GM19467 (cell line): ENCODE results near the gene MTHFSD.

Source experiments
- ATAC-seq: cut with Tn5 transposase; IDR thresholded peaks from one replicate; pipeline ENCODE4 v1.9.1; 2021; ENCODE audit warnings: mild to moderate bottlenecking, moderate library complexity; ENCODE audit not compliant: unreplicated experiment

Gene MTHFSD

DNA sequence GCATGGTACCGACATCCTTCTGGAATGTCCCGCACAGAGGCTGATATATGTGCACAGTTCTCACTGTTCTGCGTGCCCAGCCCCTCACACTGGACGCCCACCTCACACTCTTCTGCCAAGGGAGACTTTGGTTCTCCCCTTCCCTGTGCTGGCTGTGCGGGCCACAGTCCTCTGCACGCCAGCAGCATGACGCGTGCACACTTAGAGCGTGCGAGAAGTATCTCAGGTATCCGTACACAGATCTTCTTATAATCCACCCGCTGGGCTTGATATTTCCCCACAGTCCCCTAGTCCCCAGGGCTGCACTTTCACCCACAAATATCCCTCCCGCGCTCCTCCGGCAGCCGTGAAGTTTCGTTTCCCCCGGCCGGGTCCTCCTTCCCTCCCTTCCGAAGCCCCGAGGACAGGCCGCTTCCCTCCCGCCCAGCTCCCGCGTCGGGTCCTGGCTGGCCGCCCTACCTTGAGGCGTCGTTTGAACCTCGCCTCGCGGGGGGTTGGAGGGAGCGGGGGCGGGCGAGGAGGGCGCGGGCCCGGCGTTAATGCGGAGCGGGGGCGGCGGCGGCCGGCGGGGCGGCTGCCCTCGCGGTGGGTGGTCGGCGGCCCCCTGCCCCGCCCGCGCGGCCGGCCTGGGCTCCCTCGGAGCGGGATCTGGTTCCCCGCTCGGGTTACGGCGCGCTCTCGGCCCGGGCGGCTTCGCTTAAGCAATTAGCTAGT is 49.7 kb downstream of the MTHFSD start:
- ATAC-seq: no peak

DNA sequence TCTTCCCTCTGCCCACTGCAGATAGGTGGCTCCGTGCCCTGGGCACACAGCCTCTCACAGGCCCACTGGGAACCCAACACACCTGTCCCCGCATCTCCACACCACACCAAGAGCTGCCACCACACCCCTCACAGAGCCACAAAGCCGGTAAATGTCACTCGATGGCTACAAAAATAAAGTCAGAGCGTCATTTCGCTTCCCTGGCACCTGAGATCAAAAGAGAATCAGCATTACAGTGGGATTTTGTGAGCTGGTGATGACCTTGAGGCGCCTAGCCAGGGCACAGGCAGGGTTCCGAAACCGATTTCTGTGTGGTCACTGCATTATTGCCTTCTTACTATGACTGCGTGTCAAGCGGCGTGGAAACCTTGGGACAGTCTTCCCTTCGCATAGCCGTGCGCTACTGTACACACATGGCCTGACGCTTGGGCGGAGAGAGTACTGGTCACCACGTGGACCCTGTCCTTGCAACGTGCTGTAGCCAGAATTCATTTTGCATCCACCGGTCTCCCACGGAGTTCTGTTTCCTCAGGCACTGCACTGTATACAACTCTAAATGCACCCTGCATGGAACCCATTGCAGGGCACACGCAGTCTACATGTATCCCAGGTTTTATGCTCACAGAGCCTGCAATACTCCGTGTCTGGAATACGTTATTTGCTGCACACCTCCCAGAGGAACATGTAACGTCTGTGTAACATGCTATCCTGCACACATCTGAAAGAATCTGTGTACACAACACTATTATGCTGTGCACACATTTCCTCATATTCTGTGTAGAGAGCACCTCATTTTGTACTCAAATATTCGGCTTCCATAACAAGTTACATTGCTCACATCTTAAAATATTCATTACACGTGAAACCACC is 50.5 kb downstream of the MTHFSD start:
- ATAC-seq: no peak

- ATAC-seq: no peak
These were observed 51.2 kb downstream of the MTHFSD start for GRCh38 chr16:86503830-86504229.

DNA sequence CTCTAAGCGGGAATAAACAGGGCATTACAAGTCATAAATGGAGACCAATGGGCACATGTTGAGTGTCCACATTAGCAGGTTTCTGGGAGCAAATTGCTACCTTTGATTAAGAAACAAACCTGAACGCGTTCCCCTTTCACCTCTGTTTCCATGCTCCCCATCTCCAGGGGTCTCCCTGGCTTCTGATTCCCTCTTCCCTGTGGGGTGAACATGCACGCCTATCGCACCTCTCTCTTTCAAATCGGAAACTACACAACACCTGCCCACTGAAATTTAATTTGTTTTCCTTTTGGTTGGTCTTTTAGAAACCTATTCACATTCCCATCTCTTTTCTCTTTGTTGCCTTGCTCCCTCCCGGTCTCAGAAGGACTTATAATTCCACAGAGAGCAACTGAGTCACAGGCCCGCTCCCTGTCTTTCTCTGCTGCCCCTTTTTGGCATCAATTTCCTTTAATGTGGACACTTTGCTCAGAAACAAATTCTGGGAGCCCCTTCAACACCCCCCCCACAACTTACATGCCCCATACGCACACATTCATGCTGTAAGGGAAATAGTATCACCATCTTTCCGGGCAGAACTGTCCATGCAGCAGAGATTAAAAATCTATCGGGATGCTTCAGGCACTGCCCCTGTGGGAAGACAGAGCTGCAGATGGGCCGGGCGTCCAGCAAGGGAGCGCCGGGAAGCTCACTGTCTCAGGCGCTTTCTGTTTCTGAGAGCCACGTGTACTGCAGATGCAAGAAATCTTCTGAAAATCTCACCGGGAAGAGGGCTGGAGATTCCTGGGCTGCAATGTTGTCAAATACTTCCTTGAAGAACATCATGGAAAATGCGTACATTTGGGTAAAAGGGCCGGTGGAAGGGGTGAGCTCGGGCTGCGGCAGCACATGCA is 51.9 kb downstream of the MTHFSD start:
- ATAC-seq: no peak

GRCh38 chr16:86501989-86502855 is 52.8 kb downstream of the MTHFSD start:
- no peak for ATAC-seq

GRCh38 chr16:86500708-86501510 is 54.1 kb downstream of the MTHFSD start:
- no peak for ATAC-seq

- ATAC-seq: no peak
These were observed 54.9 kb downstream of the MTHFSD start for GRCh38 chr16:86499889-86500707.

DNA sequence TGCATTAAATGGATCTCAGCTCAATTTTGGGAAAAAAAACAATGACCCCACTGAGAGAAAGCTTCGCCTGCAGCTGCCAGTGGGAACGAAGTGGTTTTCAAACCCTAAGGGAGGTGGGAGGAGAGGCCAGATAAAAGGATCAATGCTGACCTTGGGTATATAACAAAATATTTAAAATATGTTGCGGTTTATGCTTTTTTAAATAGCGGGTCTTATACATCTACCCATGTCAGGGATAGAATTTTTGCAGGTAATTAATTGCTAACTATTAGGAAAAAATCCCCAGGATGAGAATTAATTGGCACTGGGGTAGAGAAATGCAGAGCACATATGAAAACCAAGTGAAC is 55.6 kb downstream of the MTHFSD start:
- ATAC-seq: no peak

DNA sequence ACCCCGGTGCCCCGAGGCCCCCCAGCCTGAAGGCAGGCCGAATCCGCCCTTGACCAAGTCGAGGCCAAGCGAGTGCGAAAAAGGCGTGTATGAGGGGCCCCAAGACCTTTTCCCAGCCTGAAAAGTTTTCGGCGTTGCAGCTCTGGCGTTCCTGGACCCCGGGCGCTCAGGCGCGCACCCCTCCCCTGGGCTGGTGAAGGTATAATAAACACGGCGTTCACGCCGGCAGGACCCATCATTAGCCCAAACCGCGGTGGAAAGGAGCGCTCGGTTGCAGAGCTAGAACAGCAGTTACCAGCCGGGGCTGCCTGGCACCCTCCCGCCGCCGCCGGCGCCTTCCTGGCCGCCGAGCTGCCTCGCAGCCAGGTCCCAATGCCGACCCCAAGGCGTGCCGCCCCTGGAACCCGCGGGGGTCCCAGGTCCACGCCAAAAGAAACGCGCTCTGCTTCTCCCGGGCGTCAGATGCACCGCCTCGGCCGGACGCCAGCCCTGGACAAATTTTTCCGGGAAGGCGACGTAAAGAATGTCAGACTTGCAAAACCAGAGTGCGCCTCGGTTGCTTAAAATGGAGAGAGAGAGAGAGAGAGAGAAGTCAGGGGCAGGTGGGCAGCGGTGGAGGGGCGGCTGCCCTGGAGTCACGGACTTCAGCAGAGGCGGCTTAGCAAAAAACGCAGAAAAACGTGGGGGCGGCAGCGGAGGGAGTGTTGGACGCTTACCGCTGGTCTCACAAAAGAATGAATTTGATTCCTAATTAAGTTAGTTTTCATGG is 56.2 kb downstream of the MTHFSD start:
- ATAC-seq: no peak

DNA sequence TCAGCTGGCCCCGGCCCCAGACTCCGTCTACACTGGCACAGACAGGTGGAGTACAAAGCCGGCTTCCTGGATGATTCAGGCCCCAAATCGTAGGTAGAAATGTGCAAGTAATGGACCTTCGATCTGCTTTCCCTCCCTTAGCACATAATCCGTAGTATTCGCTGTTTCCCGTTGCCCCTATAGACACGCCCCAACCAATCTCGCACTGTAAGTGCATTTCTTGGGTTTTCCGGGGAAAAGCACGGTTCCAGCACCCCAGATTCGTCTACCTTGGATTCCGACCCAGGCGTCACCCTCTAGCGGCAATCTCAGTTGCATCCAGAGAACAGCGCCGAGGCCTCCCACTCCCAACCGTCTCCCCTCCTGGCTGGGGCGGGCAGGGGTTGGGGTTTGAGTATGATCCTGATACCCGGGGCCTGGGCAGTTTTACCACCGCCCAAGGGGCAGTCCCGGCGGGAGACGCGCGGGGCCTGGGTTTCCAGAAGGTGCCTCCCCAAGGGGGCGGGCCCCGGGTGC is 56.8 kb downstream of the MTHFSD start:
- ATAC-seq: no peak

GRCh38 chr16:86497551-86498021 is 57.4 kb downstream of the MTHFSD start:
- ATAC-seq: no peak

GRCh38 chr16:86496929-86497461 is 58.0 kb downstream of the MTHFSD start:
- ATAC-seq: no peak

DNA sequence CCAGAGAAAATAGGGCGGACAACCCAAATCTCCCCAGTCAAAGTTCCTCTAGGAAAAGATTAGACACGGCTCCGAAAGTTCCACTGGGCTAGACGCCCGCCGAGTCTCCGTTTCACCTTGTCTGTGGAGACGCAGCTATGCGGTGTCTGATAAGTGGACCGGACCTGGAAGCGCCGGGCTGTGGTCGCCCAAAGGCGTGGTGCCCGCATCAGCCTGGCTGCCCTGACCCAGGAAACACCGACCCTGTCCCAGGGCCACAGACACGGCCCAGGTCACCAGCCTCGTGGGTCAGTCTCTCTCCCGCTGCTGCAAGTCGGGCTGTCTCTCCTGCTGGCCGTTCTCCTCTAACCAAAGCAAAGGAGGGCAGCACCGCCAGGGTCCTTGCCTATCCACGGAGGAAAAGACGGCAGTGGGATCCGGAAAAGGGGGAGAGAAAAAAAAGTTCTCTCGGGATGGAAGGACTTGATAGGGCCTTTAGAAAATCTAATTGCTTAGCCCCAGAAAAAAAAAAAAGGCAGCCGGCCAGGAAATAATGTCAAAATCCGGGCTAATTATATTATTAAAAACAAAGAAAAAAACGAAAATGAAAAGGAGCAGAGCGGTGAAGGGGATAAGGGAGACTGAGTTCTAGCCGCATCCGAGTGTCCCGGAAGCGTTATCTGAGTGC is 58.6 kb downstream of the MTHFSD start:
- no peak for ATAC-seq

- ATAC-seq: no peak
These were observed 59.2 kb downstream of the MTHFSD start for GRCh38 chr16:86495756-86496261.

- no peak for ATAC-seq
These were observed 59.7 kb downstream of the MTHFSD start for GRCh38 chr16:86495357-86495701.

- no peak for ATAC-seq
These were observed 60.3 kb downstream of the MTHFSD start for GRCh38 chr16:86494565-86495356.
